ENCODE results near the gene OR2T6.
"Not testable (repeated sequence)": the region's sequence is repeated elsewhere in the genome, so short reads cannot be mapped to it uniquely, and the experiment has no call there.

The OR2T6 gene, protein sequence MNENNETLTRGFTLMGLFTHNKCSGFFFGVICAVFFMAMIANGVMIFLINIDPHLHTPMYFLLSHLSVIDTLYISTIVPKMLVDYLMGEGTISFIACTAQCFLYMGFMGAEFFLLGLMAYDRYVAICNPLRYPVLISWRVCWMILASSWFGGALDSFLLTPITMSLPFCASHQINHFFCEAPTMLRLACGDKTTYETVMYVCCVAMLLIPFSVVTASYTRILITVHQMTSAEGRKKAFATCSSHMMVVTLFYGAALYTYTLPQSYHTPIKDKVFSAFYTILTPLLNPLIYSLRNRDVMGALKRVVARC

DNA sequence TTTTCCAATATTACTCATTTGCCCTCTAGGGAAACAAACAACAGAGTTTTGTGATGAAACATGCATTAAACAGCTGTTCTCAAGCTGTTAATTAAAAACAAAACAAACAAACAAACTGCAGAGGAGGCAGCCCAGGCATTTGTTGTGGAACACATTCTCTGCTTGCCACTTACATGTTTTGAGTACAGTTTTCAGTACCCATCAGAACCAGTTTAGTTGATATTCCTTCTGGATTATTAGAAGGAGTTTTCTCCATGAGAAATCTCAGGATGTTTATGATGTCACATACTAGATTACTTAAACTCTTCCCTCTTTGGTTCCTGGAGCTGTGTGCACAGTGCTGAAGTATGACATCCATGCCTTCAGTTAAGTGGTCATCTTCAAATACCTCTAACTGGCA, at the start of gene OR2T6:
OR2T6 (plus strand) TSS at position 301 of the 400 bp plus-strand sequence. CDS start 11,863 bp downstream, outside the sequence.
- in situ Hi-C loops (cut with HindIII; ENCODE audit: low sequenced_read_pairs) = no loop called here

DNA sequence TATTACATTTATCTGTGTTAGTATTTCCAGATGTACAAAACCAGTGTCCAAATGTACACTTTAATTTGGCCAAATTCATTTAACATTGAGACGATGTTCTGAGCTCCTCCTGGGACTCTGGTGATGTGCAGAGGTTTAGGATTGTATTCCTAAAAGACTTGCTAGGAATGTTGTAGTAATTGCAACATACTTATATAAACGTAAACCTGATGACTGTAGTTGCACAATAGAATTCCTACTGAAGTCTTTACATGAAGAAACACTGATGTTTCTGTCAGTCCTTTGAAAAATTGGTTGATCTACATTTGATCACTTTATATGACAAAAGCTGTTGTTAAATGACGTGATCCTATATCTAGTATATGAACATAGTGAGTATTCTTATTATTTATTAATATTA, 32.1 kb upstream of the OR2T6 start:
- in situ Hi-C loops (cut with HindIII; ENCODE audit: low sequenced_read_pairs) = no loop called here

DNA sequence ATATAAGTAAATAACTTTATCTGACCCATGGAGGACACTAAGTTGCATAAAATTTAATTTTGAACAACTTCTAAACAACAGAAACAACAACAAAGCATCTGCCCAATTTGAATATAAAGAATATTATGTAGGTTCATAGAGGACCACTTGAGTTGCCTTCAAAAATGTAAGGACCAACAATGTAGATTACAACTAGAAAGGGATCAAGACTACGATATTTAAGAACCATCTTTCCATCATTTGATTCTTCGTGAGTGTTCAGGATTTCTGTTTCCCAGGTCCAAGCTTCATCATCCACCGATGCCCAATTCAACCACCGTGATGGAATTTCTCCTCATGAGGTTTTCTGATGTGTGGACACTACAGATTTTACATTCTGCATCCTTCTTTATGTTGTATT, 27.1 kb upstream of the OR2T6 start, which contains the start of gene OR14C36:
OR14C36 (plus strand) TSS at position 301 of the 400 bp plus-strand sequence; CDS start at position 301, 0 bp downstream.
- in situ Hi-C loops (cut with HindIII; ENCODE audit: low sequenced_read_pairs) = no loop called here

DNA sequence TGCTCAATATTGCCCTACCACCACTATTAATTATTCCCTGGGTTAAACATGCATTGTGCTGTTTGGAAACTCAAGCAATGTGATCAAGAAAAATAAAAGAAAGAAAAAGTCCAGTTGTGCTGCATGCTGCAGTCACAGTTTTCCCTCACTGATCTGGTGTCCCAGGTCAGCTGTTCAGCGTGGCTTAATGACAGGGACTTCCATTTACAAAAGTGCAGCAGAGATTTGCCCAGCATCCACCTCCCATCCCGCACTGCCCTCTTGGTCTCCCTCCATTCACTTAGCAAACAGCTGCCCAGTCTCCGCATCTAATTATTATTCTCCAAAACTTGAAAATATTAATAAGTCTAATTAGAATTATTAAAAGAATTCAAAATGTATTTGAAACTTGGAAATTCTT, 16.1 kb upstream of the OR2T6 start:
- in situ Hi-C loops (cut with HindIII; ENCODE audit: low sequenced_read_pairs) = no loop called here

DNA sequence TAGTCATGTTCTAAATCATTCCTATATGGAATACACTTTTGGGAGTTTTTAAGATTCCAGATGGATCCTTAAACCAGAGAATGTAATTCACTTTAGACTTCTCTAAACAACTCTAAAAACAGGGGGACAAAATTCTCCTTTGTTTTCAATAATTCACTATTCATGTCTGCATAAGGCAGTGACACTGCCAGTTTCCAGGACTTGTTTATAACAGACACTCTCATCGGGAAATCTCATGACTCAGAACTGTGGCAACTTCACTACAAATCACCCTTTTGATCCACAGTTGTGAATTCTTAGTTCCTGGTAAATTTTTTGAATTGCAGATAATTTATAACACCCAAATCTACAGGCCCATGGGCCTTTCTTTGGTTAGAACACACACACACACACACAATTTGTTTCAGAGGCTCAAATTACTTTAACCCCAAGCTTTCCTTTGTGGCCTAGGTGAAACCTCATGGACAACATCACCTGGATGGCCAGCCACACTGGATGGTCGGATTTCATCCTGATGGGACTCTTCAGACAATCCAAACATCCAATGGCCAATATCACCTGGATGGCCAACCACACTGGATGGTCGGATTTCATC, 14.3 kb upstream of the OR2T6 start, which contains the start of gene OR2T4:
OR2T4 (plus strand) TSS at position 545 of the 595 bp plus-strand sequence; CDS start at position 545, 0 bp downstream.
- in situ Hi-C loops (cut with HindIII; ENCODE audit: low sequenced_read_pairs) = no loop called here

DNA sequence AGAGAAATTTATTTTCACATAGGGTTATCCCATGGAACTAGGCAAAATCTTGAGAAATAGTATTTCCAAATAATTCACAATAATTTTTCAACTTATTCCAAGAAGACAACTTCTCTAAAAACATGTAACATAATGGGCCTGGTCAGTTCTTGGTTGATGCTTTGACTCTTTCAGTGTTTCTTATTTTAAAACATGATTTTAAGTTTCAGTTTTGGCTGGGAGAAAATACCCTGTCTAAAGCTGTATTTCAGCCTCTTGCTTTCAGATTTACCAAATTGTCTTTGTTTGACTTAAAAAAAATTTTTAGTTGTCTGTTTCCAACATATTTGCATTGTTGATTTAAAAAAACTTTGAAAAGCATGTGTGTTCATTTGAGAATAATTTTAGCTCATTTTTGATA, 8.9 kb upstream of the OR2T6 start:
- in situ Hi-C loops (cut with HindIII; ENCODE audit: low sequenced_read_pairs) = no loop called here

DNA sequence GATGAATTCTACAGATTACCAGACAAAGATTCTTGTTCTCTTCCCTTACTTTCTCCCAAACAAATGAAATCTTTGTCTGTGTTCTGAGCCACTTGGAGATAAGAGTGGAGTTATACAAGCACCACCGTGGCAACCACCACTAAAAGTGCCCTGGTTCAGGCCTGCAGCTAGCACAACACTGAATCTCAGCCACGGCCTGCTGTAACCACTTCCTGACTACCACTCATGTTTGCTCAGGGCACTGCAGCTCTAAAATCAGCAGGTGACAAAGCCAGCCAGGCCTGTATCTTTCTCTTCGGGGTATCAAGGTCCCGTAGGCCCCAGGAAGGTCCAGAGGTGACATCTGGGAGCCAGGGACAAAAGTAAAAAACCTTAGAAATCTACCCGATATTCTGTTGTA, 3.2 kb upstream of the OR2T6 start:
- in situ Hi-C loops (cut with HindIII; ENCODE audit: low sequenced_read_pairs) = no loop called here

DNA sequence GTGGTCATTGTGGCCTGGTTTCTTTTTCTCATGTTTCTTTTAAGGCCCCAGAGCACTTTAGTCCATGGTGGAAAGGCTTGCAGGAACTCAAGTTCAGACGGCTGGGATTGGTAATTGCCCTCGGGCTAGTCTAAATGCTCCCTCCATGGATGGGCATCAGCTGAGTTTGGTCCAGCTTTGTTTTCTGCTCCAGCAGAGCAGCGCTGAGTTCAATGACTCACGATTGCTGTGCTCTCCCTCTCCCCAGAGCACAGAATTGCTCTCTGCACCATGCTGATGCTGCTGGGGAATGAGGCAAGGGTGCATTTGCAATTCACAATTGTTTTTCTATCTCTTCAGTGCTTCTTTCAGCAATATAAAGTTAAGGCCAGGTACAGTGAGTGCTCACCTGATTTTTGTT, 1.8 kb upstream of the OR2T6 start:
- in situ Hi-C loops (cut with HindIII; ENCODE audit: low sequenced_read_pairs) = no loop called here

DNA sequence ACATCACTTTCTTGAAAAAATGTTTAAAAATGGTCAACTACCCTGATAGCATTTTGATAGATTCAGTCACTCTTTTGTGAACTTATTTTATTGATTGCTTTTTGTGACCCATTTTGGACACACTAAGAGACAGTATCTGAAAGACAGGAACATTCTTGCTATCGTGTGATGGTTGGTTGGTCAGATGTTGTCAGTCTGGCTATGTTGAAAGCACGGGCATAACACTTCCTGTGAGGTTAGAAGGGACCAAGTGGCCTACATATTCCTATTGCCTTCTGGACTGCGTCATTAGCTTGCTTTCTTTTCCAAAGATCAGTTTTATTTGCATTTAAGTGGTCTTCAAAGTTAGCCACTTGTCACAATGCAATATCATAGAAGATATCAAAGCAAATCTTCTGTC, 1.4 kb downstream of the OR2T6 start:
- in situ Hi-C loops (cut with HindIII; ENCODE audit: low sequenced_read_pairs) = no loop called here

DNA sequence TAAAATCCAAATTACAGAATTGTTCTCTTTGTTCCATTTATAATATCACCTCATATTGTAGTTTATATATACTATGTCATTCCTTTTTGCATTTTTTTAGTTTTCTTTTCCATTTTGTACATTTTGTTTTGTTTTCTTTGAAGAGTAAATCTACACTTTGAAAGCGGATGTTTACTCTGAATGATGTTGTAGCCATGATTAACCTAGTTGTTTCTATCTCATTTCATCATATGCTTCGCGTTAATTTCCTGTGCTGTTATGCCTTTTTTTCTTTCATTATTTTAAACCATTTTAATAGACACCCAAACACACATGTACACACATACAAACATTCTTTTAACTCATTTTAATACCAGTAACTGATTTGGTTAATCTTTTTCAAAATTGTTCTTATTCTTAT, 5.3 kb downstream of the OR2T6 start:
- in situ Hi-C loops (cut with HindIII; ENCODE audit: low sequenced_read_pairs) = no loop called here

DNA sequence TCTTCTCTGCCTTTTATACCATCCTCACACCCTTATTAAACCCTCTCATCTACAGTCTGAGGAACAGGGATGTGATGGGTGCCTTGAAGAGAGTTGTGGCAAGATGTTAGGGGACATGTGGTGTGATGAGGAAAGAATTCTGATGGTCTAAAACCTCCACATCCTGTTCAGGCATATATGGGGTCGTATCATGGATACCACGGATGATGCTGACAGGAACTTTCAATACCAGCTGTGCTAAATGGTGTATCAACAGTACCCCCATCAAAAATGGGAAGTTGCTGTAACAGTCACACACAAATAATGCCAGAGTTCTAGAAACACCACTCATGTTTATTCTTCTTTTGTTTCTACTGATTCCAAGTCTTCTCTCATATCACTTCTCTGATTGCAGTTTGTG, 12.9 kb downstream of the OR2T6 start:
- in situ Hi-C loops (cut with HindIII; ENCODE audit: low sequenced_read_pairs) = no loop called here

DNA sequence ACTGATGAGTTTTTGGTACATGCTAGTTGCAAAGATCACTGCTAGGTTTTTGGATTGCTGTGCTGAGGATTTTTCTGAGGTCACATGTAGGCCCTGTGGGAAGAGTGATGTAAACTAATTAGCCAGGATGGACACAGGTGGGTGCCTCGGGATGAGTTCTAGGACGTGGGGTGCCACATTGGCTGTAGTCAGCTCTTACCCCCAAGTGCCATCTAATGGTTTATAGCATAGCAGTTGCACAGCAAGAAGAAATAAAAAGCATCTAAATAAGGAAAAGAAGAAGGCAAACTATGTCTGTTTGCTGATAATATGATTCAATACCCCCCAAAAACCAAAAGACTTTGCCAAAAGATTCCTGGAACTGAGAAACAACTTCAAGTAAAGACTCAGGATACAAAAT, 17.5 kb downstream of the OR2T6 start:
- in situ Hi-C loops (cut with HindIII; ENCODE audit: low sequenced_read_pairs) = no loop called here

DNA sequence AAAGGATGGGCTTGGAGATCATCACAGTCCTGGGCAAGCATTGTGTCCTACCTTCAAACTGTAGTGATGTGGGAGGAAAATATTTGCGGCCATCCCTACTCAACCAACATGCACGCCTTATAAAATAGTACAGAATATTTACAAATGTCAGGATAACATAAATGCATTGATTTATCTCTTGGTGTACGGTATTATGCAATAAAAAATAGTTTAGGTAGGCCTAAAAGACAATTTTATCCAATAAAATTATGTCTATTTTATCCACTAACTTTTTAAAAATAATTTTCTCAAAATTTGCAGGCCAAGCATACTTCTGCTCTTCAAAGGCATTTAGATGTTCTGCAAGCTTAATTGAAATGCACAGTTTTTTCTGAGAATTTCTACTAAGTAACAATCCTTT, 27.2 kb downstream of the OR2T6 start, which contains the start of gene OR2T1:
OR2T1 (plus strand) TSS at position 301 of the 400 bp plus-strand sequence. CDS start 3,100 bp downstream, outside the sequence.
- in situ Hi-C loops (cut with HindIII; ENCODE audit: low sequenced_read_pairs) = no loop called here

DNA sequence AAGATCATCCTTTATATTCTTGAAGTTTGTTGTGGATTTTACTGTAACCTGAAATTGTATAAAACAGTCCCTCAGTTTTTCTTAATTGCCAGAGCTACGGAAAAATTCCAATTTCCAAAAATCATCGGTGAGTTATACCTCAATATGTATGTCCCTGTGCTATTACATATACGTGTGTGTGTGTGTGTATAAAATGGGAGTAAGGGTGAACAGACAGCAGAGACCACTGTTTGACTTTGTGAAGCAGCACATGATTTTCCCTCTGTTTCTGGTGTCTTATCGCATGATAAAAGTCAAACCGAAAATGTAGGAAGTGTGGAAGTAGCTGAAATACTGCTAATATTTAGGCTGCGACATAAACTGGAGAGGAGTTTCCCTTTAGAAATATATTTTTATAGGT, 28.5 kb downstream of the OR2T6 start:
- in situ Hi-C loops (cut with HindIII; ENCODE audit: low sequenced_read_pairs) = no loop called here

DNA sequence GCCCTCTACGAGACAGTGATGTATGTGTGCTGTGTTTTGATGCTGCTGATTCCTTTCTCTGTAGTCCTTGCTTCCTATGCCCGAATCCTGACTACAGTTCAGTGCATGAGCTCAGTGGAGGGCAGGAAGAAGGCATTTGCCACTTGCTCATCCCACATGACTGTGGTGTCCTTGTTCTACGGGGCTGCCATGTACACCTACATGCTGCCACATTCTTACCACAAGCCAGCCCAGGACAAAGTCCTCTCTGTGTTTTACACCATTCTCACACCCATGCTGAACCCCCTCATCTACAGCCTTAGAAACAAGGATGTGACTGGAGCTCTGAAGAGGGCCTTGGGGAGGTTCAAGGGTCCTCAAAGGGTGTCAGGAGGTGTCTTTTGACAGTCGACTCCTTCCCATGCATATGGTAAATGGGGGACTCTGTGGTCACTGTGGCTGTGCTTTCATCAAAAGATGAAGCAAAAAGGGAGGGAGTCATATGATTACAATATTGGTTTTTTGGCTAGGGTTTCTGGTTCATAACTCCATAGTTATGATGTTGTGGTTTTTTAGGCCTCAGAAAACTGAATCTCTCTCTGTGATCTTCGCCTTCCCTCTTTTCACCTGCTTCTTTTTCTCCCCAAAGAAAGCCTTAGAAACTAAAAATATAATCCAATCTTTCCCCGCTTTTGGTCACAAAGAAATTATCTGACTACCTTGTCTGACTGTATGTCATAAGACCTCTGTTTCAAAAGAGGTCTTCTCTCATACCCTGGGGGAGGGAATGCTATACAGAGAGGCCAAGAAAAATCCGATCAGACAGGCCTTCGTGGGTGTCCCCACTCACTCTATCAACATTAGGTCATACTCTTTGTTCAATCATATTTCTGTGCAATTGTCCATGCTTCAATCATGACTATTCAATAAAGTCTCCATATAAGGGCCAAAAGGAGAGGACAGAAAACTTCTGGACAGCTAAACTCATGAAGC, 31.5 kb downstream of the OR2T6 start:
- in situ Hi-C loops (cut with HindIII; ENCODE audit: low sequenced_read_pairs) = no loop called here

DNA sequence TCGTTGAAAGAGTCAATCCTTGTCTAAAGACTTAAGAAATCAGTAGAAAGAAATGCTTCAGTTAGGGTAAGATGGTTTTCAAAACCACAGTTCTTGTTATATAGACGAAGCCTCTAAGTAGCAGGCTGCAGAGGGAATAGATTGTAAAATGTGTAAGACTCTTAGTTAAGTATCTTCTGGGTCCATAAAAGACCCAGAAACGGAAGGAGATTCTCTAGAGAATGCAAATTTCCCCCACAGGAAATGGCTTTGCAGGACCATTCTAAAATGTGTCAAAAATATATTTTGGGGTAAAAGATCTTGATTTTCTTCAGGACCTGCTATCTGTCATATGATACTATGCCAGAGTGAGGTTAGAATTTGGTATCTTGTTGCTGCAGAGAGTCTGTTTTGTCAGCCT, 40.7 kb downstream of the OR2T6 start:
- in situ Hi-C loops (cut with HindIII; ENCODE audit: low sequenced_read_pairs) = no loop called here

DNA sequence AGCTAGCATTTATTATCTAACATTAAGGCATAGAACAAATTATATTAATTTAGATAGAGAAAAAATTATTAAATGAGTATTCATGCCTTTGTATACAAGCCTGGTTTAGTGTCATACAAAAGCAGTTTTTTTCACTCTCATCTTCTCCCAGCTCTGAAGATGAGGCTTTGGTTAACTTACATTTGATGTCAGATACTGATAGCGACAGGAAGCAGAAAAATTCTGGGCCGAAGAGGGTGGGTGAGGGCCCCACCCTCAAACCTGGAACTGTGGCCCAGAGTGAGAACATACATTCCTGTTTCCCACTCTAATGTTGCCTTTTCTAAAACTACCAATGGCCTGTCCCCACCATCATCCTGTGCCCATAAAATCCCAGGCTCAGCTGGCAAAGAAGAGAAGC, 42.3 kb downstream of the OR2T6 start:
- in situ Hi-C loops (cut with HindIII; ENCODE audit: low sequenced_read_pairs) = no loop called here

DNA sequence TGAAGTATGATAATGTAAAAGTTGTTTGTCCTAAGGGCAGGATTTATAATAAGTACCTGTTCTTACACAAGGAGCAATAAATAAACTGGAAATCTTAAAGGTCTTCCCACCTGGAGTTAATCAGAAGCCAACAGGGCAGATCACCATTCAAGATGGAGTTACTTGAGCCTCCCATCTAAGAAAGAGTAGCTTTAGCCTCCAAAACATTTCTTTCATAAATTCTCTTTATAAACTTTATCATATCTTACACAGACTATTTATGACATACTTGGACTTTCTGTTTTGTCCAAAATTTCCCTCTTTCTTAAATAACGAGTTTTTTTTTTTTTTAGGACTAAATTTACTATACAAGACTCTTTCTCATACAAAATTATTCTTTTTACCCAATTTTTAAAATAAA, 45.8 kb downstream of the OR2T6 start:
- in situ Hi-C loops (cut with HindIII; ENCODE audit: low sequenced_read_pairs) = no loop called here

DNA sequence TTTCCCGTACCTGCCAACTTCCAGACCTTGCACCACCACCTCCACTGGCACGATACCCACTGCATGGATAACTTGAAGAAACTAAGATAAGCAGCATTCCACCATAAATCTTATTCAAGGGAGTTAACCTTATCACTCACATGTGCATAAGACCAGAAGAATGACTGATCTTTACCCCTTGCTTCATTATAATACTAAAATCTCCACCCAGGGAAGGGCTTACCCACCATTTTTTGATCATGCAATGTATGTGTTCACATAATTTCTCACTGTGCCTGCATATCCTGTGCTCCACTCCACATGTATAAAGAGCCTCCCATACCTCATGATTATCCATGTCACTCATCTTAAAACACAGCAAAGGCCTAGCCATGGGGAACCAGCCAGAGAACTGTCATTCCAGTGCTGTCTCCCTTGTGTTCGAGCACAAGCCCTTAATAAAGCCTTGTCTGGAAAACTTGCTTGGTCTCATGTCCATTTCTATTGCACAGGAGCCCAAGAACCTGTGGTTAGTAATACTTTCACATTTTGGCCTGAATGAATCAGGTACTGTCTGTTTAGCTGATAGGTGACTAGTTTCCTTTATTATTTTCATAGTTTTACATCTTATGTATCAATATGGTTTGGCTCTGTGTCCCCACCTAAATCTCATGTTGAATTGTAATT, 52.1 kb downstream of the OR2T6 start:
- in situ Hi-C loops (cut with HindIII; ENCODE audit: low sequenced_read_pairs) = not testable (repeated sequence)

DNA sequence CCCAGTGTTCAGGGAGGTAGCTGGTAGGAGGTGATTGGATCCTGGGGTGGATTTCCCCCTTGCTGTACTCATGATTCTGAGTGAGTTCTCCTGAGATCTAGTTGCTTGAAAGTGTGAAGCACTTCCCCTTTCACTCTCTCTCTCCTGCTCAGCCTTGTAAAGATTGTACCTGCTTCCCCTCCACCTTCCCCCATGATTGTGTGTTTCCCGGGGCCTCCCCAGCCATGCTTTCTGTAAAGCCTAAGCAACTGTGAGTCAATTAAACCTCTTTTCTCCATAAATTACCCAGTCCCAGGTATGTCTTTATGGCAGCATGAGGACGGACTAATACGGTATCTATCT, 52.6 kb downstream of the OR2T6 start:
- in situ Hi-C loops (cut with HindIII; ENCODE audit: low sequenced_read_pairs) = not testable (repeated sequence)

DNA sequence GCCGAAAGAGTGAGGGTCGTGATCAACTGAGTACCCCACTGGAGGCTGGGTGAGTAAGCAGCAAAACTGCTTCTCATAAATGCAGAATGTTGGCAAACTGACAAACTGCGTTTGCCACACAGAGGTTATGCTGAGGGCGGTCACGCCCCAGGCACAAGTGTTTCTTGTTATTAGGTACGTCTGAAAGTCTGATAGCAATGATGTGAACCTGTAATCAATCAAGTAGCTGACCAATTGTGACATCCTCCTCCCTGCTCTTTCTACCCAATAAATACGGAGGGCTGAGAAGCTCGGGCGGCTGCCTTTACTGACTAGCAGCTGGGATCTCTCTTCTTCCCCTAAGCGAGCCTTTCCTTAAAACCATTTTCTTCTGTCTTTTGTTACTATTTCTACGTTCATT, 56.1 kb downstream of the OR2T6 start:
- in situ Hi-C loops (cut with HindIII; ENCODE audit: low sequenced_read_pairs) = not testable (repeated sequence)

Data from DLD1 (cell line).